ENCODE data around the gene TMED3.

- TF ChIP-seq REST (IDR thresholded peaks at IDR 0.05; ENCODE audit: low read depth) (no peak), FOXM1 (IDR thresholded peaks at IDR 0.05; ENCODE audit: borderline replicate concordance, low read depth) (no peak), MAX (IDR thresholded peaks at IDR 0.05) (no peak), EP300 (IDR thresholded peaks at IDR 0.05; ENCODE audit: borderline replicate concordance) (no peak), EGR1 (IDR thresholded peaks at IDR 0.05) (no peak), RAD21 (IDR thresholded peaks at IDR 0.05; ENCODE audit: low read depth) (no peak)
These were observed 54.9 kb downstream of the TMED3 start for GRCh38 chr15:79365765-79366164.
